Adrenal gland (tissue), 5 donors: Measurements from ENCODE around the gene MDC1.

Experiments
- CTCF ChIP-seq, 6 experiments: fragments of 450-650 bp in 4 of 6; fragments of 200-600 bp in 2 of 6; sonication (generic) in 1 of 6; IDR thresholded peaks; 1 replicate in 5 of 6; 2 replicates in 1 of 6; pipeline versions ENCODE4 v1.5.1 to v1.8.0; 2016 to 2021; ENCODE audit warnings: antibody characterized with exemption in 6 of 6, mild to moderate bottlenecking in 2 of 6, moderate library complexity in 1 of 6
- POLR2A ChIP-seq, 2 donors: fragments of 450-650 bp; IDR thresholded peaks; one replicate each; pipeline ENCODE4 v1.6.1; 2017; ENCODE audit warnings: antibody characterized with exemption in 2 of 2, mild to moderate bottlenecking in 2 of 2, moderate library complexity in 1 of 2
- donor health status: DM: no; HTN: no; CAD: no.

DNA sequence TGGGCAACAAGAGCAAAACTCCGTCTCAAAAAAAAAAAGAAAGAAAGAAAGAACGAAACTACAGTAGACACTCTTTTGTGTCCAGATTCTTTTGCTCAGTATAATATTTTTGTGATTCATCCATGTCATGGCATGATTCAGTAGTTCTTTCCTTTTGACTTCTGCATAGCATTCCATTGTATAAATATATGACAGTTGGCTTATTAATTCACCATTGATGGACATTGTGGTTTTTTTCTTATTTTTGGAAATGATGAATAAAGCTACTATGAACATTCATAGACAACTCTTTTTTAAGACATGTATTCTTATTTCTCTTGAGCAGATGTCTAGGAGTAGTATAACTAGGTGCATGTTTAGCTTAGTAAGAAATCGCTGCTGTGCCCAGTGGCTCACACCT, 37.5 kb upstream of the MDC1 start:
- TF ChIP-seq CTCF (IDR thresholded peaks at IDR 0.05) (no peak), POLR2A (IDR thresholded peaks at IDR 0.05) (no peak)
